Measurements from ENCODE around the gene GIGYF2. TPM values are rescaled to one million over a fixed set of nuclear protein-coding genes. Genes with fewer than 3 reads are reported as not detected.

Gene GIGYF2
- total and polyA plus RNA-seq, 2 of the 4 experiments (the other 2 are of a cell fraction), result 14.7 to 66.0 TPM

GRCh38 chr2:232886176-232886575 is 189.0 kb downstream of the GIGYF2 start:
- no peaks in the 10 kb centered on the region for H3K79me1 ChIP-seq (ENCODE audit: low read depth in 1 of 2, low read length in 2 of 2)
- WGBS, 2 experiments (ENCODE audit: extremely low coverage in 2 of 2, insufficient read length in 1 of 2), result 94% methylated on average over 4 of the region's 11 CpGs; no CpG with 5 or more reads in 1 of the 2 experiments
- peak overlapping the region; percentile 42 for H2AK9ac ChIP-seq (replicated peaks; ENCODE audit: low read depth, low read length, poor library complexity)
- dilution Hi-C loops (cut with HindIII; ENCODE audit: low sequenced_read_pairs, unreplicated experiment), result no loop called here
- ChIA-PET POLR2A (ENCODE audit: unreplicated experiment) (no interaction called here), CTCF (no interaction called here)
- H3K36me3 ChIP-seq (ENCODE audit: control insufficient read depth, insufficient read depth, low read length), result no peaks in the 10 kb centered on the region
- no peak overlapping the region for H4K5ac ChIP-seq (ENCODE audit: low read depth, low read length)
- H2BK120ac ChIP-seq (ENCODE audit: low read depth, low read length), result no peak overlapping the region
- no peak overlapping the region for H3K4me2 ChIP-seq (ENCODE audit: low read depth, low read length)
- H3K4ac ChIP-seq (ENCODE audit: low read depth, low read length), result no peak overlapping the region
- in situ Hi-C loops (cut with MboI; ENCODE audit: low sequenced_read_pairs), result no loop called here
- TF ChIP-seq CTCF (conservative IDR thresholded peaks at IDR 0.05; ENCODE audit: low read depth, low read length) (no peak), RAD21 (IDR thresholded peaks at IDR 0.05; ENCODE audit: low read length) (no peak), FOS (IDR thresholded peaks at IDR 0.05; ENCODE audit: low read depth, low read length) (no peak), POLR2A (IDR thresholded peaks at IDR 0.05; ENCODE audit: low read depth, low read length) (no peak), CEBPB (IDR thresholded peaks at IDR 0.05; ENCODE audit: low read depth, low read length) (no peak), SMC3 (IDR thresholded peaks at IDR 0.05; ENCODE audit: low read depth, low read length) (no peak), ELK1 (IDR thresholded peaks at IDR 0.05; ENCODE audit: borderline replicate concordance, low read depth, low read length) (no peak), CHD1 (IDR thresholded peaks at IDR 0.05; ENCODE audit: low read depth, low read length) (no peak), RCOR1 (IDR thresholded peaks at IDR 0.05; ENCODE audit: insufficient replicate concordance, low read length) (no peak)
- H3K27me3 ChIP-seq (ENCODE audit: control insufficient read depth, insufficient read depth, low read length), result peaks cover 6% of the 10 kb centered on the region; the same call in 1 of the 2 replicates
- H3K23ac ChIP-seq (ENCODE audit: low read depth, low read length), result no peak overlapping the region
- peak overlapping the region; percentile 43 for H2AFZ ChIP-seq (replicated peaks; ENCODE audit: low read length, poor library complexity)
- H4K8ac ChIP-seq (ENCODE audit: low read depth in 2 of 2, low read length in 2 of 2), result no peak overlapping the region
- DNase-seq, result no peak
- H3K18ac ChIP-seq (ENCODE audit: low read depth, low read length), result no peak overlapping the region
- H3K9ac ChIP-seq (ENCODE audit: low read depth, low read length), result no peak overlapping the region
- H2BK5ac ChIP-seq (ENCODE audit: low read depth, low read length, poor library complexity, severe bottlenecking), result peak overlapping the region; percentile 29
- H2AK5ac ChIP-seq (ENCODE audit: low read depth, low read length), result no peak overlapping the region; the same call in 1 of the 2 replicates
- no peak overlapping the region for H3K56ac ChIP-seq (ENCODE audit: extremely low read depth, insufficient read depth, low read length)
- peaks cover 10% of the 10 kb centered on the region; the same call in 1 of the 2 replicates for H3K9me1 ChIP-seq (ENCODE audit: insufficient read depth, low read length)
- ATAC-seq (ENCODE audit: low read depth), result no peak
- no peak overlapping the region for H2BK15ac ChIP-seq (ENCODE audit: low read depth, low read length)
- H2BK20ac ChIP-seq (ENCODE audit: low read depth, low read length), result no peak overlapping the region
- H3K14ac ChIP-seq (replicated peaks; ENCODE audit: low read depth, low read length), result peak overlapping the region; percentile 32; the same call in 1 of the 2 replicates
- no peak overlapping the region for H4K91ac ChIP-seq (ENCODE audit: insufficient read depth, low read depth, low read length)
- H3K9me3 ChIP-seq (ENCODE audit: control insufficient read depth, insufficient read depth, low read length), result no peaks in the 10 kb centered on the region
- H3K27ac ChIP-seq (ENCODE audit: insufficient read depth, low read length), result no peak overlapping the region
- no peaks in the 10 kb centered on the region for H4K20me1 ChIP-seq (ENCODE audit: insufficient read depth, low read length)
- intact Hi-C loops (cut with micrococcal nuclease), result no loop called here
- no TSS peak for BruUV-seq (replicated peaks)
- peaks cover under 1% of the 10 kb centered on the region; the same call in 1 of the 2 replicates for H3K4me1 ChIP-seq (ENCODE audit: control insufficient read depth, insufficient read depth, low read length)
- H3K4me3 ChIP-seq (ENCODE audit: insufficient read depth, low read depth, low read length), result no peak overlapping the region

Data from IMR-90 (cell line).